ENCODE data around the gene CDH26.

CDH26 gene

GRCh38 chr20:59958123-59958522 lies at the start of gene CDH26:
TSS of gene CDH26 (plus strand) at chr20:59958423. CDS start at chr20:59958727, 304 bp downstream.
- no peak for DNase-seq
- no peak for TF ChIP-seq POLR2A (IDR thresholded peaks at IDR 0.05; ENCODE audit: low read length)
- TF ChIP-seq GATA1 (IDR thresholded peaks at IDR 0.05; ENCODE audit: low read depth, low read length), result no peak

GRCh38 chr20:59908855-59909254 lies 49.4 kb upstream of the CDH26 start:
- DNase-seq, result no peak
- TF ChIP-seq GATA1 (IDR thresholded peaks at IDR 0.05; ENCODE audit: low read depth, low read length), result no peak
- TF ChIP-seq POLR2A (IDR thresholded peaks at IDR 0.05; ENCODE audit: low read length), result no peak

- DNase-seq, result no peak
- TF ChIP-seq POLR2A (IDR thresholded peaks at IDR 0.05; ENCODE audit: low read length) (no peak), GATA1 (IDR thresholded peaks at IDR 0.05; ENCODE audit: low read depth, low read length) (no peak)
Observed at GRCh38 chr20:59911041-59911440, 47.2 kb upstream of the CDH26 start.

GRCh38 chr20:59912609-59913008 lies 45.6 kb upstream of the CDH26 start:
- DNase-seq, result peak; percentile 5 to 31
- TF ChIP-seq GATA1 (IDR thresholded peaks at IDR 0.05; ENCODE audit: low read depth, low read length), result no peak
- TF ChIP-seq POLR2A (IDR thresholded peaks at IDR 0.05; ENCODE audit: low read length), result no peak

- DNase-seq, result no peak
- TF ChIP-seq GATA1 (IDR thresholded peaks at IDR 0.05; ENCODE audit: low read depth, low read length) (no peak), POLR2A (IDR thresholded peaks at IDR 0.05; ENCODE audit: low read length) (no peak)
Observed at GRCh38 chr20:59920944-59921343, 37.3 kb upstream of the CDH26 start.

GRCh38 chr20:59923514-59923913 lies 34.7 kb upstream of the CDH26 start:
- no peak for DNase-seq
- TF ChIP-seq GATA1 (IDR thresholded peaks at IDR 0.05; ENCODE audit: low read depth, low read length) (no peak), POLR2A (IDR thresholded peaks at IDR 0.05; ENCODE audit: low read length) (no peak)

- no peak for TF ChIP-seq POLR2A (IDR thresholded peaks at IDR 0.05; ENCODE audit: low read length)
- no peak for TF ChIP-seq GATA1 (IDR thresholded peaks at IDR 0.05; ENCODE audit: low read depth, low read length)
- no peak for DNase-seq
Observed at GRCh38 chr20:59925359-59925758, 32.9 kb upstream of the CDH26 start.

GRCh38 chr20:59925899-59926298 lies 32.3 kb upstream of the CDH26 start:
- no peak for DNase-seq
- TF ChIP-seq GATA1 (IDR thresholded peaks at IDR 0.05; ENCODE audit: low read depth, low read length) (no peak), POLR2A (IDR thresholded peaks at IDR 0.05; ENCODE audit: low read length) (no peak)

GRCh38 chr20:59931511-59932312 lies 26.5 kb upstream of the CDH26 start:
- TF ChIP-seq POLR2A (IDR thresholded peaks at IDR 0.05; ENCODE audit: low read length) (no peak), GATA1 (IDR thresholded peaks at IDR 0.05; ENCODE audit: low read depth, low read length) (no peak)

GRCh38 chr20:59932616-59933295 lies 25.5 kb upstream of the CDH26 start:
- TF ChIP-seq POLR2A (IDR thresholded peaks at IDR 0.05; ENCODE audit: low read length) (no peak), GATA1 (IDR thresholded peaks at IDR 0.05; ENCODE audit: low read depth, low read length) (no peak)
- no peak for DNase-seq

More at GRCh38 chr20:59931511-59932312, 26.5 kb upstream of the CDH26 start:
- DNase-seq, result no peak

- peak; percentile 39 to 50 for DNase-seq
Observed at GRCh38 chr20:59933296-59933848, 24.9 kb upstream of the CDH26 start, which contains the start of gene SYCP2. TSS of gene SYCP2 (minus strand) at chr20:59933637. CDS start at chr20:59922413, 11,224 bp downstream.

GRCh38 chr20:59933849-59934585 lies 24.2 kb upstream of the CDH26 start:
- DNase-seq, result peak; percentile 76 to 85

More at GRCh38 chr20:59933296-59933848, 24.9 kb upstream of the CDH26 start, which contains the start of gene SYCP2:
- TF ChIP-seq GATA1 (IDR thresholded peaks at IDR 0.05; ENCODE audit: low read depth, low read length) (no peak), POLR2A (IDR thresholded peaks at IDR 0.05; ENCODE audit: low read length) (no peak)

GRCh38 chr20:59935457-59936185 lies 22.6 kb upstream of the CDH26 start:
- TF ChIP-seq GATA1 (IDR thresholded peaks at IDR 0.05; ENCODE audit: low read depth, low read length) (no peak), POLR2A (IDR thresholded peaks at IDR 0.05; ENCODE audit: low read length) (no peak)
- DNase-seq, result no peak

More at GRCh38 chr20:59933849-59934585, 24.2 kb upstream of the CDH26 start:
- TF ChIP-seq POLR2A (IDR thresholded peaks at IDR 0.05; ENCODE audit: low read length), result no peak
- TF ChIP-seq GATA1 (IDR thresholded peaks at IDR 0.05; ENCODE audit: low read depth, low read length), result no peak

Data from erythroblast (primary cell).